ENCODE measurements around the gene CNKSR3. TPM values are rescaled to one million over a fixed set of nuclear protein-coding genes. Genes with fewer than 3 reads are reported as not detected.
"Not testable (repeated sequence)": the region's sequence is repeated elsewhere in the genome, so short reads cannot be mapped to it uniquely, and the experiment has no call there.

The CNKSR3 gene
- total and polyA plus RNA-seq, 4 donors, result 4.9 to 17.0 (median 8.8) TPM

- 33% methylated on average over 1 of the region's 5 CpGs for WGBS (ENCODE audit: insufficient coverage)
Observed at GRCh38 chr6:154542747-154543146, 32.3 kb upstream of the CNKSR3 start.

GRCh38 chr6:154541837-154542236 is 31.4 kb upstream of the CNKSR3 start:
- H3K9me3 ChIP-seq (ENCODE audit: control insufficient read depth, insufficient read depth, low read length); H3K36me3 ChIP-seq (ENCODE audit: control insufficient read depth, insufficient read depth, low read length); H3K27ac ChIP-seq (ENCODE audit: low read depth, low read length); H3K4me1 ChIP-seq (ENCODE audit: control insufficient read depth, insufficient read depth, low read length); H3K27me3 ChIP-seq (ENCODE audit: control insufficient read depth, insufficient read depth, low read length); H3K4me3 ChIP-seq (ENCODE audit: low read depth, low read length); DNase-seq (ENCODE audit: low read depth in 4 of 6, low spot score in 6 of 6): not testable (repeated sequence)
- 80% methylated on average over 6 of the region's 15 CpGs for WGBS (ENCODE audit: insufficient coverage)

More at GRCh38 chr6:154542747-154543146, 32.3 kb upstream of the CNKSR3 start:
- DNase-seq (ENCODE audit: low read depth in 4 of 6, low spot score in 6 of 6), result no peak
- Histone ChIP-seq H3K4me1 (ENCODE audit: control insufficient read depth, insufficient read depth, low read length) (peaks cover under 1% of the 10 kb centered on the region), H3K4me3 (ENCODE audit: low read depth, low read length) (no peak overlapping the region), H3K27ac (ENCODE audit: low read depth, low read length) (no peak overlapping the region), H3K36me3 (ENCODE audit: control insufficient read depth, insufficient read depth, low read length) (no peaks in the 10 kb centered on the region), H3K27me3 (ENCODE audit: control insufficient read depth, insufficient read depth, low read length) (no peaks in the 10 kb centered on the region), H3K9me3 (ENCODE audit: control insufficient read depth, insufficient read depth, low read length) (no peaks in the 10 kb centered on the region)

- Histone ChIP-seq H3K4me1 (ENCODE audit: control insufficient read depth, insufficient read depth, low read length) (peaks cover 9% of the 10 kb centered on the region), H3K27me3 (ENCODE audit: control insufficient read depth, insufficient read depth, low read length) (no peaks in the 10 kb centered on the region), H3K27ac (ENCODE audit: low read depth, low read length) (no peak overlapping the region), H3K9me3 (ENCODE audit: control insufficient read depth, insufficient read depth, low read length) (no peaks in the 10 kb centered on the region), H3K36me3 (ENCODE audit: control insufficient read depth, insufficient read depth, low read length) (no peaks in the 10 kb centered on the region), H3K4me3 (ENCODE audit: low read depth, low read length) (no peak overlapping the region)
- WGBS (ENCODE audit: insufficient coverage), result 98% methylated on average over 7 of the region's 9 CpGs
- DNase-seq (ENCODE audit: low read depth in 4 of 6, low spot score in 6 of 6), result no peak
Observed at GRCh38 chr6:154539593-154540269, 29.2 kb upstream of the CNKSR3 start.

- Histone ChIP-seq H3K4me1 (ENCODE audit: control insufficient read depth, insufficient read depth, low read length) (peaks cover 9% of the 10 kb centered on the region), H3K27ac (ENCODE audit: low read depth, low read length) (peak overlapping the region; percentile 47), H3K9me3 (ENCODE audit: control insufficient read depth, insufficient read depth, low read length) (no peaks in the 10 kb centered on the region), H3K36me3 (ENCODE audit: control insufficient read depth, insufficient read depth, low read length) (no peaks in the 10 kb centered on the region), H3K4me3 (ENCODE audit: low read depth, low read length) (no peak overlapping the region), H3K27me3 (ENCODE audit: control insufficient read depth, insufficient read depth, low read length) (no peaks in the 10 kb centered on the region)
- DNase-seq (ENCODE audit: low read depth in 4 of 6, low spot score in 6 of 6), result peak in 1 of 6 donors; percentile 41
- WGBS (ENCODE audit: insufficient coverage), result no CpG with 5 or more reads among the region's 3 CpGs
Observed at GRCh38 chr6:154538640-154539191, 28.2 kb upstream of the CNKSR3 start.

- peak in 3 of 6 donors; percentile 23 to 79 (median 57) for DNase-seq (ENCODE audit: low read depth in 4 of 6, low spot score in 6 of 6)
- Histone ChIP-seq H3K4me3 (ENCODE audit: low read depth, low read length) (no peak overlapping the region), H3K27me3 (ENCODE audit: control insufficient read depth, insufficient read depth, low read length) (no peaks in the 10 kb centered on the region), H3K27ac (ENCODE audit: low read depth, low read length) (no peak overlapping the region), H3K9me3 (ENCODE audit: control insufficient read depth, insufficient read depth, low read length) (no peaks in the 10 kb centered on the region), H3K36me3 (ENCODE audit: control insufficient read depth, insufficient read depth, low read length) (no peaks in the 10 kb centered on the region), H3K4me1 (ENCODE audit: control insufficient read depth, insufficient read depth, low read length) (peaks cover 9% of the 10 kb centered on the region)
- WGBS (ENCODE audit: insufficient coverage), result 33% methylated on average over 1 of the region's 13 CpGs
Observed at GRCh38 chr6:154537511-154538325, 27.2 kb upstream of the CNKSR3 start.

- Histone ChIP-seq H3K9me3 (ENCODE audit: control insufficient read depth, insufficient read depth, low read length) (no peaks in the 10 kb centered on the region), H3K4me1 (ENCODE audit: control insufficient read depth, insufficient read depth, low read length) (peaks cover 9% of the 10 kb centered on the region), H3K36me3 (ENCODE audit: control insufficient read depth, insufficient read depth, low read length) (no peaks in the 10 kb centered on the region), H3K27ac (ENCODE audit: low read depth, low read length) (no peak overlapping the region), H3K27me3 (ENCODE audit: control insufficient read depth, insufficient read depth, low read length) (no peaks in the 10 kb centered on the region), H3K4me3 (ENCODE audit: low read depth, low read length) (no peak overlapping the region)
- 65% methylated on average over 2 of the region's 3 CpGs for WGBS (ENCODE audit: insufficient coverage)
- no peak for DNase-seq (ENCODE audit: low read depth in 4 of 6, low spot score in 6 of 6)
Observed at GRCh38 chr6:154536999-154537398, 26.5 kb upstream of the CNKSR3 start.

GRCh38 chr6:154536255-154536654 is 25.8 kb upstream of the CNKSR3 start:
- 90% methylated on average over 2 of the region's 7 CpGs for WGBS (ENCODE audit: insufficient coverage)
- H3K27me3 ChIP-seq (ENCODE audit: control insufficient read depth, insufficient read depth, low read length), result no peaks in the 10 kb centered on the region
- DNase-seq (ENCODE audit: low read depth in 4 of 6, low spot score in 6 of 6), result no peak
- no peaks in the 10 kb centered on the region for H3K36me3 ChIP-seq (ENCODE audit: control insufficient read depth, insufficient read depth, low read length)
- H3K9me3 ChIP-seq (ENCODE audit: control insufficient read depth, insufficient read depth, low read length), result no peaks in the 10 kb centered on the region
- no peak overlapping the region for H3K4me3 ChIP-seq (ENCODE audit: low read depth, low read length)
- no peak overlapping the region for H3K27ac ChIP-seq (ENCODE audit: low read depth, low read length)
- H3K4me1 ChIP-seq (ENCODE audit: control insufficient read depth, insufficient read depth, low read length), result peaks cover 9% of the 10 kb centered on the region

GRCh38 chr6:154535851-154536250 is 25.4 kb upstream of the CNKSR3 start:
- Histone ChIP-seq H3K4me1 (ENCODE audit: control insufficient read depth, insufficient read depth, low read length) (peaks cover 9% of the 10 kb centered on the region), H3K4me3 (ENCODE audit: low read depth, low read length) (no peak overlapping the region), H3K36me3 (ENCODE audit: control insufficient read depth, insufficient read depth, low read length) (no peaks in the 10 kb centered on the region), H3K9me3 (ENCODE audit: control insufficient read depth, insufficient read depth, low read length) (no peaks in the 10 kb centered on the region), H3K27ac (ENCODE audit: low read depth, low read length) (no peak overlapping the region), H3K27me3 (ENCODE audit: control insufficient read depth, insufficient read depth, low read length) (no peaks in the 10 kb centered on the region)
- WGBS (ENCODE audit: insufficient coverage), result no CpG with 5 or more reads among the region's 2 CpGs
- DNase-seq (ENCODE audit: low read depth in 4 of 6, low spot score in 6 of 6), result no peak

GRCh38 chr6:154535147-154535546 is 24.7 kb upstream of the CNKSR3 start:
- no peak overlapping the region for H3K27ac ChIP-seq (ENCODE audit: low read depth, low read length)
- H3K4me1 ChIP-seq (ENCODE audit: control insufficient read depth, insufficient read depth, low read length), result peaks cover 9% of the 10 kb centered on the region
- DNase-seq (ENCODE audit: low read depth in 4 of 6, low spot score in 6 of 6), result no peak
- H3K36me3 ChIP-seq (ENCODE audit: control insufficient read depth, insufficient read depth, low read length), result no peaks in the 10 kb centered on the region
- no peaks in the 10 kb centered on the region for H3K9me3 ChIP-seq (ENCODE audit: control insufficient read depth, insufficient read depth, low read length)
- no CpG with 5 or more reads among the region's 3 CpGs for WGBS (ENCODE audit: insufficient coverage)
- no peaks in the 10 kb centered on the region for H3K27me3 ChIP-seq (ENCODE audit: control insufficient read depth, insufficient read depth, low read length)
- H3K4me3 ChIP-seq (ENCODE audit: low read depth, low read length), result no peak overlapping the region

Data from spinal cord (tissue), 10 donors.